ENCODE measurements around the gene PIWIL1. TPM values are rescaled to one million over a fixed set of nuclear protein-coding genes. Genes with fewer than 3 reads are reported as not detected.

The PIWIL1 gene
- total RNA-seq, 4 donors from 2014 or later: 0.62 TPM; not detected in 3

DNA sequence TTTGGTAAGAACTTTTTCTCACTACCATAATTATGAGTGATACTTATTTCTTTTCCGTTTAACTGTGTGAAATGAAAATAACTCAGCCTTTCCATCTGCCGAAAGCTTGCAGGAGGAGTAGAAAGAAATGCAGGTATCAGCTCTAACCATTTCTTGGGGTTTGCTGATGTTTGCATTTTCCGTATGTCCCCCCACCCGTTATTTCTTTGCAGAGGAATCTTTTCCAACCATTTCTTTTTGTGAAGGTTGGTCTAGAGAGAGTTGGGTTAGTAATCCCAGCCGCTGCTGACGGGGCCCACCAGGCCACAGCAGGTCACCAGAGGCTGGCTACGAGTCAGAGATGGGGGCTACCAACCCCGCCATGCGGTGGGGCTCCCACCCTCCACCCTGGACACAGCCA lies 7.0 kb upstream of the PIWIL1 start:
- Histone ChIP-seq H3K36me3 (no peaks in the 10 kb centered on the region), H3K27me3 (no peaks in the 10 kb centered on the region), H3K27ac (no peak overlapping the region), H3K9me3 (no peaks in the 10 kb centered on the region), H3K4me1 (no peaks in the 10 kb centered on the region), H3K4me3 (no peak overlapping the region)
- TF ChIP-seq, protein P1, sequence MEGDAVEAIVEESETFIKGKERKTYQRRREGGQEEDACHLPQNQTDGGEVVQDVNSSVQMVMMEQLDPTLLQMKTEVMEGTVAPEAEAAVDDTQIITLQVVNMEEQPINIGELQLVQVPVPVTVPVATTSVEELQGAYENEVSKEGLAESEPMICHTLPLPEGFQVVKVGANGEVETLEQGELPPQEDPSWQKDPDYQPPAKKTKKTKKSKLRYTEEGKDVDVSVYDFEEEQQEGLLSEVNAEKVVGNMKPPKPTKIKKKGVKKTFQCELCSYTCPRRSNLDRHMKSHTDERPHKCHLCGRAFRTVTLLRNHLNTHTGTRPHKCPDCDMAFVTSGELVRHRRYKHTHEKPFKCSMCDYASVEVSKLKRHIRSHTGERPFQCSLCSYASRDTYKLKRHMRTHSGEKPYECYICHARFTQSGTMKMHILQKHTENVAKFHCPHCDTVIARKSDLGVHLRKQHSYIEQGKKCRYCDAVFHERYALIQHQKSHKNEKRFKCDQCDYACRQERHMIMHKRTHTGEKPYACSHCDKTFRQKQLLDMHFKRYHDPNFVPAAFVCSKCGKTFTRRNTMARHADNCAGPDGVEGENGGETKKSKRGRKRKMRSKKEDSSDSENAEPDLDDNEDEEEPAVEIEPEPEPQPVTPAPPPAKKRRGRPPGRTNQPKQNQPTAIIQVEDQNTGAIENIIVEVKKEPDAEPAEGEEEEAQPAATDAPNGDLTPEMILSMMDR (IDR thresholded peaks at IDR 0.05): no peak
- TF ChIP-seq POLR2A (IDR thresholded peaks at IDR 0.05): no peak
- no peak for DNase-seq
- intact Hi-C loops (cut with DNase I; ENCODE audit: low total_unique reads): loop anchor here (10.0 kb wide), 1 partner anchor 286 kb away; no protein-coding TSS in a partner anchor

DNA sequence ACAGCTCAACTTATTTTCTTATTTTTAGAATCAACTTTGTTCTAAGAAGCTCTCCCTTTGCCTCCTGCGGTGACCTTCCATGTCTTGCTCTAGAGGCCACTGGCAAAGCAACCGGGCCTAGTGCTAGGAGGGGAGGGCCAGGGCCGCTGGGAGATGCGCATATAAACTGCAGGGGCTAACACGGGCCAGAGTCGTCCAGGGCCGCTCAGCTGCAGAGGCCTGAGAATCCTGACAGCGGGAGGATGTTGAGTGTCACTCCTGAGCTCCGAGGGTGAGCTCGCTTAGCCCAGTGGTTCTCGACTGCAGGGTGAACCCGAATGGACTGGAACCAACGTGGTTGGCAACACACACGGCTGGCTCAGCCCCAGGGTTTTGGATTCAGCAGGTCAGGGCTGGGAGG lies 6.5 kb upstream of the PIWIL1 start:
- Histone ChIP-seq H3K9me3 (no peaks in the 10 kb centered on the region), H3K36me3 (no peaks in the 10 kb centered on the region), H3K27me3 (no peaks in the 10 kb centered on the region), H3K27ac (no peak overlapping the region), H3K4me1 (no peaks in the 10 kb centered on the region), H3K4me3 (no peak overlapping the region)
- TF ChIP-seq, protein P1 (IDR thresholded peaks at IDR 0.05): no peak
- no peak for TF ChIP-seq POLR2A (IDR thresholded peaks at IDR 0.05)
- intact Hi-C loops (cut with DNase I; ENCODE audit: low total_unique reads): loop anchor here (10.0 kb wide), 1 partner anchor 286 kb away; no protein-coding TSS in a partner anchor
- DNase-seq: no peak

DNA sequence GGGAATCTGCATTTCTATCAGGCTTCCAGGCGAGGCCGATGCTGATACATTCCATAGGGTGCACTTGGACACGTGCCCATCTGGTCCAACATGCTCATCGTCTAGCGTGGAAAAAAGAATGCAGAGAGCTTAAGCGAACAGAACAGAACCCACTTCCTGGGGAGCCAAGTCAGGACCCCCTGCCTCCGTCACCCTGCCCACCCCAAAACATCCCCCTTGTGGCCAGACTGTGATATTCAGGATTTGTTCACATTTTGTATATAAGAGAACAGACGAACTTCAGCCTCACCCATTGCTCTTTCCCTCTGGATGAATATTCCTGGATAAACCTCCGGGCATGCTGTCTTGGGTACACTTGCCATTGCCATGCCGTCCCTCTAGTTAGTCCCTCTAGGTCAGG lies 4.3 kb upstream of the PIWIL1 start:
- Histone ChIP-seq H3K36me3 (no peaks in the 10 kb centered on the region), H3K4me1 (no peaks in the 10 kb centered on the region), H3K27ac (no peak overlapping the region), H3K4me3 (no peak overlapping the region), H3K27me3 (no peaks in the 10 kb centered on the region), H3K9me3 (no peaks in the 10 kb centered on the region)
- intact Hi-C loops (cut with DNase I; ENCODE audit: low total_unique reads): loop anchor here (10.0 kb wide), 1 partner anchor 289 kb away; no protein-coding TSS in a partner anchor
- no peak for TF ChIP-seq POLR2A (IDR thresholded peaks at IDR 0.05)
- TF ChIP-seq, protein P1 (IDR thresholded peaks at IDR 0.05): no peak
- DNase-seq: no peak

GRCh38 chr12:130334399-130334798 lies 3.3 kb upstream of the PIWIL1 start:
- no peaks in the 10 kb centered on the region for H3K9me3 ChIP-seq
- intact Hi-C loops (cut with DNase I; ENCODE audit: low total_unique reads): loop anchor here (10.0 kb wide), 1 partner anchor 290 kb away; no protein-coding TSS in a partner anchor
- H3K36me3 ChIP-seq: no peaks in the 10 kb centered on the region
- no peak for TF ChIP-seq POLR2A (IDR thresholded peaks at IDR 0.05)
- TF ChIP-seq, protein P1 (IDR thresholded peaks at IDR 0.05): no peak
- H3K27ac ChIP-seq: no peak overlapping the region
- H3K4me1 ChIP-seq: peaks cover 0 to 5% of the 10 kb centered on the region in 2 donors
- peaks cover 0 to 2% of the 10 kb centered on the region in 2 donors for H3K27me3 ChIP-seq
- no peak for DNase-seq
- H3K4me3 ChIP-seq: no peak overlapping the region

- no peak overlapping the region for H3K27ac ChIP-seq
- H3K27me3 ChIP-seq: peaks cover 0 to 7% of the 10 kb centered on the region in 2 donors
- intact Hi-C loops (cut with DNase I; ENCODE audit: low total_unique reads): loop anchor here (10.0 kb wide), 1 partner anchor 290 kb away; no protein-coding TSS in a partner anchor
- no peak for DNase-seq
- H3K4me1 ChIP-seq: peaks cover 0 to 7% of the 10 kb centered on the region in 2 donors
- H3K4me3 ChIP-seq: no peak overlapping the region
- H3K9me3 ChIP-seq: no peaks in the 10 kb centered on the region
- TF ChIP-seq POLR2A (IDR thresholded peaks at IDR 0.05): no peak
- TF ChIP-seq, protein P1 (IDR thresholded peaks at IDR 0.05): no peak
- no peaks in the 10 kb centered on the region for H3K36me3 ChIP-seq
Measured at GRCh38 chr12:130334937-130335336, 2.8 kb upstream of the PIWIL1 start.
